ENCODE measurements around the gene GPR132.
A peak's percentile ranks its signal among the peaks of the same experiment; 100 is the strongest.
"Not testable (repeated sequence)": the region's sequence is repeated elsewhere in the genome, so short reads cannot be mapped to it uniquely, and the experiment has no call there.

GPR132 gene

GRCh38 chr14:105074601-105075053 lies 9.4 kb upstream of the GPR132 start:
- no peak for DNase-seq

- no peak for DNase-seq
These were observed 8.7 kb upstream of the GPR132 start for GRCh38 chr14:105073720-105074600.

DNA sequence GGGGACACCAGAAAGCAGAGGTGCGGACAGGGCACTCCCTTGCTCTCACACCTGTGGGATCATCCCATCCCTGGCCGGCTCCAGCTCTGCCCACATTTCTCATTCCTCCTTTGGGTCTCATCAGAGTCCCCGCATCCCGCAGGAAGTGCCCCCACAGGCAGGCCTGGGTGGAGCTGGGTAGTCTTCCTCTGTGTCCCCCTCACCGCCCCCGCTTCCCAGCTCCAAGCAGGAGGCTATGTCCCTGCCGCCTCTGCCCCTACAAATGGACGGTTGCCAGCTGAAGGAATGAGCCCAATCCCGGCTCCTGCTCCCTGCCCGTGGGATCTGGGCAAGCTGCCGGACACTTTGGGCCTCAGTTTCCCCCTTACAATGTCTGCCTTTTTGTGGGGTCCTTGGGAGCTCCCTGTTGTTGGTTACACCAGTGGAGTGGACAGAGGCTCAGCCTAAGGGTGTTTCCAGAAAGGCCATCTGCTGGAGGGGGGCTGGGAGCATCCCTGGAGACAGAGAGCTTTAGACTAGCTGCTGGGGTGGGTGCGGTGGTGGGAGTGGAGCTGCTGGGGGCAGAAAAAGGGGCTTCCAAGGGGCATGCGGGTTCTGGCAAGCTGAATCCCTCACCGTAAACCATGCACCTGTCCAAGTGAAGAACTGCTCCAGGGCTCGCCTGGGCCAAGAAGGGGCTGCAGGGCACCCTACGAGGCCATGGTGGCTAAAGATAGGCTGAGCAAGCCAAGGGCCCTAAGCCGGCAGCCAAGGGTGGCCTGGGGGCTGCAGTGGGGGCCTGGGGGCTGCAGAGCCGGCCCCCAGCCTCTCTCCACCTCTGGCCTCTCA lies 7.9 kb upstream of the GPR132 start:
- no peak for DNase-seq

GRCh38 chr14:105072381-105072861 lies 7.2 kb upstream of the GPR132 start:
- DNase-seq: no peak

DNA sequence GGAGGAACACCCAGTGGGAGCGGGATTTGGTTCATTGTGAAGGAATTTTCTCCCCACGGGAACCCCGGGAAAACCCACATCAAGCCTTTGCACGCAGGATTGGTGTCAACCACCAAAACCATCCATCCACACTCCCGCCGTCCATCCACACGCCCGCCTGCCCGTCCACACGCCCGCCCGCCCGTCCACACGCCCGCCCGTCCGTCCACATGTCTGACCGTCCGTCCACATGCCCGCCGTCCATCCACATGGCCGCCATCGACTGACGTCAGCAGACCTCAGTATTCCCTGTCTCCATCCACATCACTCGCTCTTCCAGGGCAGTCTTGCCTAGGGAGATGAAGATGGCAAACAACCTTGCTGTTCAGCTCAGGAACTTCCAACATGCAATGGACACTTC lies 6.7 kb upstream of the GPR132 start:
- no peak for DNase-seq

GRCh38 chr14:105071326-105071725 lies 6.1 kb upstream of the GPR132 start:
- no peak for DNase-seq

- DNase-seq: peak; percentile 24
These were observed 5.5 kb upstream of the GPR132 start for GRCh38 chr14:105070760-105071137.

GRCh38 chr14:105069871-105070759 lies 4.9 kb upstream of the GPR132 start:
- DNase-seq: no peak

DNA sequence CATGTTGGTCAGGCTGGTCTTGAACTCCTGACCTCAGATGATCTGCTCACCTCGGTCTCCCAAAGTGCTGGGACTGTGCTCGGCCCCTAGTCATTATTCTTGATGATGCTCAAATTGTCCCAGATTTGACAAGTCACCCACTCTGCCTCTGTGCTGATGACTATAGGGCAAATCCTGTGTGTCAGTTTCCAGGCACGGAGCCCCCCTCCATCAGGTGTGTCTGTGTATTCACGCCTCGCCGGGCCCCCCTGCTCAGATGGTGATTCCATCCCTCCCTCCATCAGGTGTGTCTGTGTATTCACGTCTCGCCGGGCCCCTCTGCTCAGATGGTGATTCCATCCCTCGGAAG lies 4.3 kb upstream of the GPR132 start:
- DNase-seq: no peak

DNA sequence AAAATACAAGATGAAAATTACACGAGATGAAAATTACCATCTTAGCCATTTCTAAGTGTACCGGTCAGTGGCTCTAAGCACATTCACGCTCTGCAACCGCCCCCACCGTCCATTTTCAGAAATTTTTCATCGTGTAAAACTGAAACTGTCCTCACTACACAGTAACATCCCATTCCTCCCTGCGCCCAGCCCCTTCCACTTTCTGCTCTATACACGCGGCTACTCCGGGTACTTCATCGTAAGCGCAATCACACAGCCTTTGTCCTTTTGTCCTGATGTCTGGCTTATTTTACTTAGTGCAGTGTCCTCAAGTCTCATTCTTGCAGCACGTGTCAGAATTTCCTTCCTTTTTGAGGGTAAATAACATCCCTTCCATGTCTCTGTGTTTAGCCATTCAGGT lies 3.6 kb upstream of the GPR132 start:
- DNase-seq: no peak

DNA sequence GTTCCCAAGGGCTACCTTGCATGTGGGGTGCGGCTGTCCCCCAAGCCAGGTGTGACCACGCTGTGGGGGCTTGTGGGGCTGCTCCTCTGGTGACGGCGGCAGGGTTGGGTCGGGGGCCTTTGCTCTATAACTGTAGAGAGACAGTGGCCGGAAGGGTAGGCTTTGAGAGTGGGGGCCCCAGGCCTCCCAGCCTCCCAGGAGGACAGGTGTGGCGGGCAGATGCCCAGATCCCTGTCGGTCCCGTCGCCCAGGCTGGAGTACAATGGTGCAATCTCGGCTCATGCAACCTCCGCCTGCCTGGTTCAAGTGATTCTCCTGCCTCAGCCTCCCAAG lies 2.7 kb upstream of the GPR132 start:
- no peak for DNase-seq

DNA sequence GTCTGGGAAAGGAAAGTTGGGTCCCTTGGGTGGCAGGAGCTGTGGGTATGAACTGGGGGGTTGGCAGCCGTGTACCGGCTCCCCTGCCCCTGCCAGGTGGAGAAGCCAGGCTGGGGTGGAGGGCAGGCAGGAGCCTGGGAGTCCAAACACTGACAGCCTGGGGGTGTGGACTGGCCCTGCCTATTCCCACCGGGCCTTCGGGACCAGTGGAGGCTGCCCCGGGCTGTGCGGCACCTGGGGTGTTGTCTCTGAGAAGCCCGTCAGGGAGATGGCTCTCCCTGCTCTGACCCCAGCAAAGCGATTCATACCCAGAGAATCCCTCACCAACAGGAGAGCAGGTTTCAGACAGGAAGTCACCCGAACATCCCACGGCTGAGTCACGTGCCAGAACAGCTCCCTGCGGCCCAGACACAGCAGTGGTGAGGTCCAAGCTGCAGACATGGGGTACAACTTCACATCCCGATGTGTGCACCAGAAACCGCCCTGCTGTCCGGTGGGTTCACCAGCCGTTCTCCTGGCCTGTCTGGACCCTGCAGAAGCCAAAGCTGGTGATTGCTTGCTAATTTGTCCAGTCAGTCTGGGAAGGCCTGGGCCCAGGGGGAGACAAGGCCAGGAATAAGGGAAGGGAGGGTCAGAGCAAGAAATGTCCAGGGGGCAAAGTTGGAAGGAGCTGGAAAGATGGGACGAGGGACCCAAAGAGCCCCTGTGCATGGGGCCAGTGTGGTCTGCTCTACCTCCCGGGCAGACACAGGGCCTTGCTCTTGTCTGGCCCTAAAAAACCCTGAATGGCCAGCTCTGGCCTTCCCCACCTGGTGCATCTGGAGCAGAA lies 2.1 kb upstream of the GPR132 start:
- DNase-seq: peak; percentile 39

GRCh38 chr14:105066240-105067071 lies 1.2 kb upstream of the GPR132 start:
- no peak for DNase-seq

- no peak for DNase-seq
These were observed 498 bp downstream of the GPR132 start for GRCh38 chr14:105064721-105065143.

- no peak for DNase-seq
These were observed 1.2 kb downstream of the GPR132 start for GRCh38 chr14:105064001-105064400.

DNA sequence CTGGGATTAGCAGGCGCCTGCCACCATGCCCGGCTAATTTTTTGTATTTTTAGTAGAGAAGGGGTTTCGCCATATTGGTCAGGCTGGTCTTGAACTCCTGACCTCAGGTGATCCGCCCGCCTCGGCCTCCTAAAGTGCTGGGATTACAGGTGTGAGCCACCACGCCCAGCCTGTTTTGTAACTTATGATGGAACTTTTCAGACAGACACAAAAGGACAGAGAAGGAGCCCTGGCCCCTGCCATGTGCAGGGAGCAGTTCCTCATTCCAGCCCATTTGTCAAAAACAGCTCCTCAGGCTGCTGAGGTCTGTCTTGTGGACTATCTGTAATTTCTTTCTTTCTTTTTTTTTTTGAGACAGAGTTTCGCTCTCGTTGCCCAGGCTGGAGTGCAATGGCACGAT lies 1.7 kb downstream of the GPR132 start:
- not testable (repeated sequence) for DNase-seq

- DNase-seq: no peak
These were observed 2.2 kb downstream of the GPR132 start for GRCh38 chr14:105063056-105063455.

GRCh38 chr14:105062048-105062433 lies 3.2 kb downstream of the GPR132 start:
- DNase-seq: no peak

DNA sequence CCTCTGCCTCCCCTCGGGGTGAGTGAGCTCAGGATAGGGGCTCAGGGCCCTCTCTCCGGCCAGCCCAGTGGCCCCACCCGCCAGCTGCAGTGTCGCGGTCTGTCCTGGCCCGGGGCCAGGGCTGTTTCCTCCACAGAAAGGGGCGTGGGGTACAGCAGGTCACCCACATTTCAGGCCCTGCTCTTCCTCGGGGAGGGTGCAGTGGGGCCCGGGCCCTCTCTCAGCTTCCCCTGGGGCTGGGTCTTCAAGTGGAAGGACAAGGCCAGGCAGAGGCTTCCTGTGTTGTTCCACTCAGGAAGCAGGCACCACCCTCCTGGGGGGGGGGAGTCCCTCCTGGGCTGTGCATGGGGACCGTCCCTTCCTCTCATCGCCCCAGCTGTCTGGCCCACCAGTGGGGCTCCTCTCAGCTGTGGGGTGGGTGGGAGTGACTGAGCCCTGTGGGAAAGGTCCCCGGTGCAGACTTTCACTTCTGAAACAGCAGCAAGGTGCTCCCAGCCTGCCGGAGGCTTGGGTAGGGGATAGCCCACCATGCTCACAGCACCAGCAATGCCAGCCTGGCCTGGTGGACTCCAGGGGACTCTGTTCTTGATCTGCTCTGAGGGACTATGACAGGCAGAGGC lies 3.7 kb downstream of the GPR132 start:
- DNase-seq: no peak

GRCh38 chr14:105060751-105061427 lies 4.3 kb downstream of the GPR132 start:
- no peak for DNase-seq

Measured in kidney glomerular epithelial cell (primary cell).